Measurements from ENCODE around the gene FAM3D. TPM values are rescaled to one million over a fixed set of nuclear protein-coding genes. Genes with fewer than 3 reads are reported as not detected.

The FAM3D gene
- polyA plus RNA-seq, 2 of the 4 experiments (the other 2 are of a cell fraction) = not detected

DNA sequence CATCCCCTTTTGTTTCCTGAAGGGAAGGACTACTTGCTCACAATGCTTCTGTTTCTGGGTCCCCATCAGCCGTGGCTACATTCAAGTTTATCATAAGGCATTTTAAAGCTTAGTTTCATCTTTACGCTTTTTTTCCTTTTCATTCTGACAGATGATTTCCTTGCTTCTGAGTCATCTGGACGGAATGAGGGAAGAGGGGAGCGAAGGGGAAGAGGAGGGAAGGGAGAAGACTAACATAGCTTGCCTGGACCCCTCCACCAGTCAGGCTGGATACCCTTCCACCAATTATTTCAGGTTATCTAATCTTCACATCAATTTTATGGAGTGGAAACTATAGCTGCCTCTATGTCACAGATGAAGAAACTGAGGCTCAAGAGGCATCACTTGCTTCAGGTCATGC lies 27.6 kb downstream of the FAM3D start:
- no peak overlapping the region for H3K4me2 ChIP-seq

DNA sequence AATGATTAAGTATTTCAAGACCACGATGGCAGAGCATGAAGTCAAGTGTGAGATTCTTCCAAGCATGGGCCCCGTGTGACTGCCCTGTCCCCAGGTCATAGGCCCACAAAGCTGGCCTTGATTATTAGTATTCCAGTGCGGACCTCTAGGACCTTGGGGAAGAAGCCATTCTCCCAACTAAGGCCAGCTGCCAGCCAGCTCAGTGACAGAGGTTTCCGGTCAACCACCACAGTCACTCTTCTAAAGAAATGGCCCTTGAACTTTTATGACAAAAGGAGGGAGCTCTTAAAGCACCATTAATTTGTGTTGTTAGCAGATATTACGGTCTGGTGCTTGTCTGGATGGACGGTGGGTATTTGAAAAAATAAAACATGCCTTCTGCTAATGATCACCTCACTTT lies 28.0 kb downstream of the FAM3D start:
- FAIRE-seq = no peak
- CTCF ChIA-PET = interaction anchor here (1.2 to 3.2 kb wide), 5 partner anchors 8 to 1219 kb away, joined by 3 to 29 read pairs (median 11); no protein-coding TSS in a partner anchor

More for the DNA sequence above, 27.6 kb downstream of the FAM3D start:
- no peak for FAIRE-seq
- DNase-seq (ENCODE audit: low read depth in 1 of 2, low spot score in 1 of 2) = no peak
- 46% methylated on average over 4 of the region's 4 CpGs for WGBS (ENCODE audit: missing lambda C conversion rate)
- Histone ChIP-seq H3K27ac (no peak overlapping the region), H3K9me3 (no peaks in the 10 kb centered on the region), H3K4me1 (no peaks in the 10 kb centered on the region), H3K4me3 (no peak overlapping the region)
- CTCF ChIA-PET = interaction anchor here (1.4 to 3.2 kb wide), 4 partner anchors 8 to 936 kb away, joined by 3 to 29 read pairs (median 12); no protein-coding TSS in a partner anchor
- no peak for ATAC-seq
- POLR2A ChIA-PET = no interaction called here
- TF ChIP-seq ZFP36 (IDR thresholded peaks at IDR 0.05; ENCODE audit: borderline replicate concordance, partially characterized antibody) = no peak
- no peak for TF ChIP-seq CBX2 (IDR thresholded peaks at IDR 0.05; ENCODE audit: borderline replicate concordance, low read depth)
- no peak for TF ChIP-seq GATA3 (IDR thresholded peaks at IDR 0.05; ENCODE audit: borderline replicate concordance)
- no peak for TF ChIP-seq HOXA7 (CRISPR knock-in tag; IDR thresholded peaks at IDR 0.05)
- no peak for TF ChIP-seq JUN (IDR thresholded peaks at IDR 0.05)
- no peak for TF ChIP-seq CTCF (IDR thresholded peaks at IDR 0.05)
- TF ChIP-seq TP53 (CRISPR knock-in tag; IDR thresholded peaks at IDR 0.05) = no peak

More for the DNA sequence above, 28.0 kb downstream of the FAM3D start:
- DNase-seq (ENCODE audit: low read depth in 1 of 2, low spot score in 1 of 2) (no peak), ATAC-seq (no peak)
- TF ChIP-seq HOXA7 (CRISPR knock-in tag; IDR thresholded peaks at IDR 0.05) (no peak), CEBPB (IDR thresholded peaks at IDR 0.05) (no peak), ZC3H11A (IDR thresholded peaks at IDR 0.05) (no peak), JUN (IDR thresholded peaks at IDR 0.05) (no peak), FOXS1 (CRISPR knock-in tag; IDR thresholded peaks at IDR 0.05) (no peak), CTCF (IDR thresholded peaks at IDR 0.05) (no peak), ZFP36 (IDR thresholded peaks at IDR 0.05; ENCODE audit: borderline replicate concordance, partially characterized antibody) (no peak), EHMT2 (IDR thresholded peaks at IDR 0.05; ENCODE audit: low read depth) (no peak), EHF (CRISPR knock-in tag; IDR thresholded peaks at IDR 0.05) (no peak), TP53 (CRISPR knock-in tag; IDR thresholded peaks at IDR 0.05) (no peak), SREBF2 (IDR thresholded peaks at IDR 0.05) (no peak), MAFK (IDR thresholded peaks at IDR 0.05; ENCODE audit: partially characterized antibody) (no peak), PBX3 (IDR thresholded peaks at IDR 0.05) (no peak), HOXB5 (CRISPR knock-in tag; IDR thresholded peaks at IDR 0.05) (no peak)
- TF ChIP-seq, protein P1, sequence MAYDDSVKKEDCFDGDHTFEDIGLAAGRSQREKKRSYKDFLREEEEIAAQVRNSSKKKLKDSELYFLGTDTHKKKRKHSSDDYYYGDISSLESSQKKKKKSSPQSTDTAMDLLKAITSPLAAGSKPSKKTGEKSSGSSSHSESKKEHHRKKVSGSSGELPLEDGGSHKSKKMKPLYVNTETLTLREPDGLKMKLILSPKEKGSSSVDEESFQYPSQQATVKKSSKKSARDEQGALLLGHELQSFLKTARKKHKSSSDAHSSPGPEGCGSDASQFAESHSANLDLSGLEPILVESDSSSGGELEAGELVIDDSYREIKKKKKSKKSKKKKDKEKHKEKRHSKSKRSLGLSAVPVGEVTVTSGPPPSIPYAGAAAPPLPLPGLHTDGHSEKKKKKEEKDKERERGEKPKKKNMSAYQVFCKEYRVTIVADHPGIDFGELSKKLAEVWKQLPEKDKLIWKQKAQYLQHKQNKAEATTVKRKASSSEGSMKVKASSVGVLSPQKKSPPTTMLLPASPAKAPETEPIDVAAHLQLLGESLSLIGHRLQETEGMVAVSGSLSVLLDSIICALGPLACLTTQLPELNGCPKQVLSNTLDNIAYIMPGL (CRISPR knock-in tag; IDR thresholded peaks at IDR 0.05; ENCODE audit: borderline replicate concordance) = no peak
- POLR2A ChIA-PET = no interaction called here
- Histone ChIP-seq H3K27ac (no peak overlapping the region), H3K9me3 (no peaks in the 10 kb centered on the region), H3K4me2 (no peak overlapping the region), H3K4me3 (no peak overlapping the region), H3K4me1 (no peaks in the 10 kb centered on the region)
- WGBS (ENCODE audit: missing lambda C conversion rate) = 47% methylated on average over 6 of the region's 6 CpGs

All from A549 (cell line).